CD1c-positive myeloid dendritic cell (primary cell): Measurements from ENCODE around the gene GZF1.
A peak's percentile ranks its signal among the peaks of the same experiment; 100 is the strongest.

Source experiments
- DNase-seq: peaks from one replicate; pipeline ENCODE4 v3.0.0-alpha.2; 2016; ENCODE audit errors: extremely low spot score

The GZF1 gene

DNA sequence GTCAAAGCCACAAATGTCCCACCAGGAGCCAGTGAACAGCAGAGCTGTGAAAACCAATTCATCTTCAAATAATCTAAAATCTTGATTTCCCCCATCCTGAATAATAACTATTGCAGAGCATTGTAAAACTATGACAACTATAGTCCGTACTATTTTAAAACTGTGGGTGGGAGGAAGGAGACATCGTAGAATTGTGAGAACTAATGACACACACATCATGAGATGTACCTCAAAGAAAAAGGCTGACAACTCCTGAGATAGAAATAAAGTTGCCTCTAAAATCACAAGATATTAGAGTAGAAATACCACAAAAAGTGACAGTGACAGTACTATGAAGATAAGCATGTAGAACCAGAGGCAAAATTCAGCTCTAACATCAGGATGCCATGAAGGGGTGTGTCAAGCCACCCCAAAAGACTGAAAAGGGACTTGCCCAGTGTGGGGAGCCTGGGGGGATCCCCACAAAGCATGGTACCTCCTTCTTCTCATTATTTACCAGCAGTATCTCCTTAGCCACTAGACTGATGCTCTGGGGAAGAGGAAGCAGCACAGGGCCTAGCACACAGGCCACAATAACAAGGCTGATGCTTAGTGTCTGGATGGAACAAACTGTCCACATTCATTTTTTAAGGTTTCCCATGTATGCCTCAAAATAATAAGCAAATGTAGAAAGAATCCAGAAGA, 45.9 kb downstream of the GZF1 start:
- DNase-seq = no peak

DNA sequence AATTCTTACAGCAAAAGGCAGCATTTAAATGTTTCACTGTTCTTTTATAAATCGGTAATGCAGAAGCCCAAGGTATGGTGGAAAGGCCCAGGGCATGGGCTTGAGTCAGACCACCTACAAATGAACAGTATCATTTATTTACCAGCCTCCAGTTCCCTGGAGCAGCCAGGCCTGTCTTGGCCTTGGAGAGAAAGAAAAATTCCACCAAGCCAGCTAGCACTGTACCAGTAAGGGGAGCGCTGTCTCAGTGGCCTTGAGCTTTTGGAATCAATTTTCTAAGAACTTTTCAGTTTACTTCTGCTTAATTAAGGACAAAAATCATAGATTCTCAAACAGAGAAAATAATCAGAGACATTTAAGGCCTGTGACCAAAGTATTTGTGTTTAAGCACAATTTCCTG, 47.0 kb downstream of the GZF1 start:
- DNase-seq = no peak

DNA sequence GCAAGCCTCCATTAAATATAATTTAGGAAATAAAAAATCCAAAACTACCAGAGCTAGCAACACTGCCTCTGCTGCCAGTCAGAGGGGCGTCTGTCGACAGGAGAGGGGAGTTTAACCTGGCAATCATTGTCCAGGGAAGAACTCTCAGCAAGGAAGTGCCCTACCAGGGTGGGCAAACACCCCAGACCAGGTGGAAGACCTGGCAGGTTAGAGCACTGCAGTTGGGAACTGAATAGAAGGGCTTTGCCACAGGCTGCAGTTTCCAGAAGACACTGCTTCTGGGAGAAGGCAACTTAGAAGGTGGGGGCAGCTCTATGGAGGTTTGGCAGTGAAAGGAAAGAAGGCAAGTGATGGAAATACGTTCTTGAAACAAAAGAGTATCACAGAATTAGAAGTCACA, 47.8 kb downstream of the GZF1 start:
- no peak for DNase-seq

GRCh38 chr20:23410916-23411695, 49.1 kb downstream of the GZF1 start:
- no peak for DNase-seq

GRCh38 chr20:23412026-23412425, 50.0 kb downstream of the GZF1 start:
- DNase-seq = no peak

- DNase-seq = no peak
Observed at GRCh38 chr20:23413862-23414422, 52.0 kb downstream of the GZF1 start.

- DNase-seq = no peak
Observed at GRCh38 chr20:23414526-23415188, 52.7 kb downstream of the GZF1 start.

GRCh38 chr20:23415555-23415954, 53.6 kb downstream of the GZF1 start:
- DNase-seq = no peak

DNA sequence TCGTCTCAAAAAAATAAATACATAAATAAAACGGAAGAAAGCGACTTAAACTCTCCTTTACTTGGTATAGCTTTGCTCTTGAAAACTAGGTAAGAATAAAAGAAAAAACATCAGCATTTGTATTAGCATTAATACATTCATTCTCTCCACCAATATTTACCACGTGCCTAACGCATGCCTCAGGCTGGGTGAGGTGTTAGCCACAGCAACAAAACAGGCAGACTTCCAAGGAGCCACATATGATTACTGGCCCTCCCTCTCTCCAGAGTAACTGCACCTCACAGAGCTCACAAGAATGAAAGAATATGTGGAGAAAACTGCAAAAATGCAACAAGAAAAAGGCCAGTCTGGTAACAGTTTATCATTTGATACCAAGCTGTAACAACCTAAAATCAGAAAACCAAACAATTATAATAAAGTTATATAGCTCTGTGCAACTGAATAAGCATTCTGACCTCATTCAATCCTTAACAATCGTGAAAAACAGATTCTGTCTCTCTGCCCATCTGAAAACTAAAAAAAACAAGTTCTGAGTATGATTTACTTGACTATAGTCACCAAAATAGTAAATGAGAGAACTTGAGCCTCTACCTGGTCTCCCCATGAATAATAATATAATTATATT, 54.1 kb downstream of the GZF1 start:
- no peak for DNase-seq

DNA sequence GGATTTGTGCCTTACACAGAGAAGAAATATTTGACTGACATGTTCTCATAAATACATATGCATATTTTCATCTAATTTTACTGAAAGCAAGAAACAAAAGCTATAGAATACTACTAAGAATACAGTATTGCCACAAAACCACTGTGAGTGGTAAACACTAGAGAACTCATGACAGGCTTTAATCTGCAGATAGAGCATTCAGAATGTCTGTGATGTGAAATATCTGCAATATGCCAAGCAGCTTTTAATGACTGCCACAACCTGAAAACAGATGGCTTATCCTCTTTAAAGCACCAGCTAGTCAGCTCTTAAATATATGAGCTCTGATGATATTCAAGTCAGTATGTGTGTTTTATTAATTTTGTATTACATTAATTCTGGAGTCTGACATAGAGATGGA, 55.9 kb downstream of the GZF1 start:
- no peak for DNase-seq

DNA sequence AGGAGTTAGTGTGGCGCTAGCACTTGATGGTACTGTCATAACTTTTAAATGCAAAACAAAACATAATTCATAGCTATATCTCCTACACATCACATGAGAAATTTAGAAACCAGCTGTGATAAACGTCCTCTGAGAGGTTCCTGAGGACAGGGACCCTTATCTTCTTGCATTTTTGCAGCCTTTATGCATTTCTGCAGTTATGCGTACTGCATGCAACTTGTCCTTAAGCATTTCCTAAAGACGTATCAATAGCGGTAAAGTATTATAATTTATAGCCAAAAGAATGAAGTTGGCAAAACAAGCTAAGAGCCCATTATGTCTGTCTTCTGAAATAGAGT, 57.6 kb downstream of the GZF1 start:
- DNase-seq = no peak

DNA sequence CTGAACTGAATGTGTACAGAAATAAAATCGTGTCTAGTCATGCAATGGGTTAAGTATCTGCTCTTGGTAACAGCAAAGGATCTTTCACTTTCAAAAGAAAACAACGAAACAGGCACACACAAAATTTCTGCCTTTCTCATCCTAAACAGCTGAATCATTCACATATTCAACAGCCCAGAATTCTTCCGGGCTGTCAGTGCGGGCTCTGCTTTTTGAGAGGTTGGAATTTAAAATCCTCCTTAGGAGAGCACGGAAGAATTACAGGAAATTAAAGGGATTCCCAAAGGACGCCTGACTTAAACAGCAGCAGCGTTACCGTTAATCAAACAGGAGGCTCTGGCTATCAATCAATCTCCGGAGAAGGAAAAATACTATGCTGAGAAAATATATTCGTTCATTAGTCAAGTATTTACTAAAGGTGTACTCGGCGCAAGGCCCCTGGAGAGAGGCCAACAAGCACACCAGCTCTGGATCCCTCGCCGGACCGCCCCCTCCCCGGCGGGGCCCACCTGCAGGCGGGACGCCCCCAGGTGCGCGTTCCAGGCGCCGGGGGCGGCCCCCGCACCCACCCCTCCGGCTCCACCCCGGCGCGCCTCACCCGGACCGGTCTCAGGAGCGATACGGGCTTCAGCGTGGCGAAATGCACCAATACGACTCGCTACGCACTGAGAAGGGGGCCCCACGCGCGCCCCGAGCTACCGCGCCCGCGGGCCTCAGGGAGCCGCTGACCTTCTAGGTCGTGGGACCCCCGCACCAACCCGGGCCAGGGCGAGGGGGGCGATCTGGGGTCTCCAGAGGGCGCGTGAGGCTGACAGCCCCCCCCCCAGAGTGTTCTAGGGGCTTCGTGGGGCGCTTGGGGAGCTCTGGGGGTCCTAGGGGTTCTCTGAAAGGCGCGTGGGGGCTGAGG, 58.3 kb downstream of the GZF1 start:
- peak; percentile 32 for DNase-seq

DNA sequence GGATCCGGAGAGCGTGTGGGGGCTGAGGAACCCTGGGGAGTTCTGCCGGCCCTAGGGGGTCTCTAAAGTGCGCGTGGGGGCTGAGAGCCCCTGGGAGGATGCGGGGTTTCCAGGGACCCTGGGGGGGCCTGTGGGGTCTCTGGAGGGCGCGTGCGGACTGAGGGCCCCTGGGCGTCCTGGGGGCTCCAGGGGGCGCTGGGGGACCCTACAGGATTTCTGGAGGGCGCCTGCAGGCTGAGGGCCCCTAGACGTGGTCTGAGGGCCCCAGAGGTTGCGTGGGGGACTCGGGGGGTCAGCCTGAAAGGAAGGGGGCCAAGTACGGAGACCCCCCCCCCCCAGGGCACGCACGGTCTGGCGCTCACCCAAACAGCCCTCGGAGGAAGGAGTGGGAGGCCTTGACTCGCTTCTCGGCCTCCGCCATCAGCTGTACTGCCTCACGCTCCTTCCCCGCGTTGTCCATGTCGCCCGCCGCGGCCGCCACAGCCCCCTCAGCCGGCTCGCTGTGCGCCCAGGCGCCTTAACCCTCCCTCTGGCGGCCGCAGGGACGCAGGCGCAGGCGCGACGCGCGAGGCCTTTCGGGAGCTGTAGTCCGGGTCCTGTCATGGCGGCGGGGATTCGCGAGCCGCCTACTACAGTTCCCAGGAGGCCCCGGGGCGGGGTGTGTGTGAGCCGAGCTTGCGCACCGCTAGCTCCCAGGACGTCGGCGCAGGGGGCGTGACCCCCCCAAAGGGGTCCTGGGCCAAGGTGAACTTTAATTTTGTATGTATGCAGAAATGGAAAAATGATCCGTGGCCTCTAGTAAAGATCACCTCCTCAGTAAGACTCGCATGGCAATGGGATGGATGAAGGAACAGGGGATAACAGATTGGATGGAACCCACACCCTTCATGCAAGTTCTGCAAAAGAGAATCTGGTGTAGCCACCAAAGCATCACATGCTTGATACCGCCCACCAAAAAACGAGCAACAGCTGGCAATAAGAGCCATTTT, 59.3 kb downstream of the GZF1 start, which contains the start of gene NAPB:
Gene NAPB, minus strand, starts transcription at position 546 of the 989 bp plus-strand sequence. Its CDS starts 86 bp downstream, at position 460.
- peak; percentile 95 for DNase-seq
